Measurements from ENCODE around the gene OR7G3.

DNA sequence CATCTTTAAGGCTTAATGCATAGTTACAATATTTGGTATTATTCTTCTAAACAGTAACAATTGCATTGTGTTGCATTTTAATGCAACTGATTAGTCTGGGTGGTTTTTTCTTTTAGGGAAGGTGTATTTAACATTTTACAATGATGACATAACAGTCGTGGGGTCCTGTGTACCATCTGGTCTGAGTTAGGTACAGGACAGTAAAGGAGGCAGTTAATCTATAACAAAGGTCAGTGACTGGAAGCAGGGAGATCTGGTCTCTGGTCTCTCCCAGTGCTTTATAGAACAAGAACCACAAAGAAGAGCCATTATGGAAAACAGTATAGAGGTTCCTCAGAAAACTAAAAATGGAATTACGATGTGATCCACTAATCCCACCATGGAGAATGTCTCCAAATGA is 16.8 kb downstream of the OR7G3 start:
- TF ChIP-seq ARNT (IDR thresholded peaks at IDR 0.05), result no peak
- no peak for TF ChIP-seq SP1 (IDR thresholded peaks at IDR 0.05)
- TF ChIP-seq TARDBP (IDR thresholded peaks at IDR 0.05), result no peak
- no peak for TF ChIP-seq ELF4 (IDR thresholded peaks at IDR 0.05)
- no peak for TF ChIP-seq L3MBTL2 (conservative IDR thresholded peaks at IDR 0.05)
- TF ChIP-seq SUZ12 (IDR thresholded peaks at IDR 0.05), result no peak
- no peak for TF ChIP-seq BHLHE40 (IDR thresholded peaks at IDR 0.05; ENCODE audit: borderline replicate concordance)
